Measurements from ENCODE around the gene AGAP2. TPM values are rescaled to one million over a fixed set of nuclear protein-coding genes. Genes with fewer than 3 reads are reported as not detected.

AGAP2 gene
- polyA plus RNA-seq, 3 donors = 0.20 to 3.4 (median 0.65) TPM

DNA sequence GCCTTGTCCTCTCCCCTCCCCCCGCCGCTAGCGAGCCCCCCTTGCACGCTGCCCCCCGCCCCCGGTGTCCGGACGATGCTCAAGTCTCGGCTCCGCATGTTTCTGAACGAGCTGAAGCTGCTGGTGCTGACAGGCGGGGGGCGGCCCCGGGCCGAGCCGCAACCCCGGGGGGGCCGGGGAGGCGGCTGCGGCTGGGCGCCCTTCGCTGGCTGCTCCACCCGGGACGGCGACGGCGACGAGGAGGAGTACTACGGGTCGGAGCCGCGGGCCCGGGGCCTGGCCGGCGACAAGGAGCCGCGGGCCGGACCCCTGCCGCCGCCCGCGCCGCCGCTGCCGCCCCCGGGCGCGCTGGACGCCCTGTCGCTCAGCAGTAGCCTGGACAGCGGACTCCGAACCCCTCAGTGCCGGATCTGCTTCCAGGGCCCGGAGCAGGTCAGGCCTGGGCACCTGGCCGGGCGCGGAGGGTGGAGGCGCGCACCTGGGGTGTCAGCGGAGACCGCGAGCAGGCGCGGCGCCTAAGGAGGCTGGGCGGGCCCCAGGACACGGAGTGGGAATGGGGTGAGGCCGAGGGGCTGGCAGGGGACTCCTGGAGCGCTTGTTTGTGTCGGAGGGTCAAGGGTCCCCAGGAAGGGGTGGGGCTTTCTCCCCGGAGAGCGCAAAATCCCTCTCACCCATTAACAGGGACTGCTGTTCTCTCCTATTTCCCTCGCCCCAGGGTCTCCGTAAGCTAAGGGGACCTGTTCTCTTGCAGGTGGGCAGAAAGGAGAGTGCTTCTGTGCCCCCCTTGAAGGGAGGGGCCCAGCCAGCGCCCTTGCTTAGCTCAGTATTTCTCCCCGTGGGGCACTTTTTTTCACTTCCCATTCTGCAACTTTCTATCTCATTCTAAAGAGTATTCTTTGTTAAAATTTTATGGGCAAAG is 17.2 kb upstream of the AGAP2 start:
- peaks cover 0 to 7% (median 0%) of the 10 kb centered on the region in 7 donors for H3K9me3 Mint-ChIP-seq
- peaks cover 5 to 16% of the 10 kb centered on the region in 2 donors for H3K36me3 Mint-ChIP-seq
- H3K4me3 ChIP-seq (replicated peaks in 1 of 3; ENCODE audit: low read depth in 2 of 3, low read length in 3 of 3) = peak overlapping the region; percentile 63 to 85 (median 82)
- TF ChIP-seq, protein P1, sequence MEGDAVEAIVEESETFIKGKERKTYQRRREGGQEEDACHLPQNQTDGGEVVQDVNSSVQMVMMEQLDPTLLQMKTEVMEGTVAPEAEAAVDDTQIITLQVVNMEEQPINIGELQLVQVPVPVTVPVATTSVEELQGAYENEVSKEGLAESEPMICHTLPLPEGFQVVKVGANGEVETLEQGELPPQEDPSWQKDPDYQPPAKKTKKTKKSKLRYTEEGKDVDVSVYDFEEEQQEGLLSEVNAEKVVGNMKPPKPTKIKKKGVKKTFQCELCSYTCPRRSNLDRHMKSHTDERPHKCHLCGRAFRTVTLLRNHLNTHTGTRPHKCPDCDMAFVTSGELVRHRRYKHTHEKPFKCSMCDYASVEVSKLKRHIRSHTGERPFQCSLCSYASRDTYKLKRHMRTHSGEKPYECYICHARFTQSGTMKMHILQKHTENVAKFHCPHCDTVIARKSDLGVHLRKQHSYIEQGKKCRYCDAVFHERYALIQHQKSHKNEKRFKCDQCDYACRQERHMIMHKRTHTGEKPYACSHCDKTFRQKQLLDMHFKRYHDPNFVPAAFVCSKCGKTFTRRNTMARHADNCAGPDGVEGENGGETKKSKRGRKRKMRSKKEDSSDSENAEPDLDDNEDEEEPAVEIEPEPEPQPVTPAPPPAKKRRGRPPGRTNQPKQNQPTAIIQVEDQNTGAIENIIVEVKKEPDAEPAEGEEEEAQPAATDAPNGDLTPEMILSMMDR (IDR thresholded peaks at IDR 0.05) = no peak
- H3K9ac ChIP-seq (ENCODE audit: insufficient read depth, low read length, poor library complexity, severe bottlenecking) = peak overlapping the region; percentile 61
- peak overlapping the region; percentile 94 for H3K4me2 ChIP-seq (replicated peaks; ENCODE audit: extremely low read depth, low read length, poor library complexity, severe bottlenecking)
- H3K27me3 Mint-ChIP-seq (ENCODE audit: low read depth in 3 of 3) = peaks cover 7 to 13% (median 7%) of the 10 kb centered on the region in 3 donors
- H3K27ac Mint-ChIP-seq = peak overlapping the region in 6 of 7 donors; percentile 5 to 83 (median 56)
- H3K4me3 Mint-ChIP-seq = peak overlapping the region; percentile 85 to 89
- H3K4me1 ChIP-seq (ENCODE audit: control insufficient read depth in 1 of 2, insufficient read depth in 2 of 2, low read length in 2 of 2) = peaks cover 39 to 45% of the 10 kb centered on the region in 2 donors
- peak overlapping the region; percentile 35 for H3K27ac ChIP-seq (ENCODE audit: low read depth in 1 of 2, low read length in 2 of 2)
- peaks cover 0 to 7% of the 10 kb centered on the region in 2 donors for H3K27me3 ChIP-seq (ENCODE audit: control insufficient read depth in 2 of 2, insufficient read depth in 2 of 2, low read length in 2 of 2)
- no peaks in the 10 kb centered on the region for H4K20me1 ChIP-seq (ENCODE audit: insufficient read depth, low read length)
- peaks cover 20% of the 10 kb centered on the region for H3K79me2 ChIP-seq (ENCODE audit: insufficient read depth, low read length)
- under 1% methylated on average over 58 of the region's 76 CpGs for WGBS (ENCODE audit: insufficient coverage)
- DNase-seq = no peak
- H3K4me1 Mint-ChIP-seq = peaks cover 44% of the 10 kb centered on the region
- peak overlapping the region; percentile 77 for H2AFZ ChIP-seq (ENCODE audit: insufficient read depth, low read depth, low read length, poor library complexity, severe bottlenecking)
- intact Hi-C loops (cut with micrococcal nuclease) = loop anchor here in 1 of 2 donors (10.0 kb wide), 1 partner anchor 211 kb away; the partner anchor contains the start of gene DCTN2
- H3K36me3 ChIP-seq (replicated peaks in 1 of 2; ENCODE audit: control insufficient read depth in 1 of 2, insufficient read depth in 2 of 2, low read length in 2 of 2) = peaks cover 6 to 15% of the 10 kb centered on the region in 2 donors
- H3K9me3 ChIP-seq (replicated peaks in 1 of 2; ENCODE audit: control insufficient read depth in 1 of 2, insufficient read depth in 1 of 2, low read length in 2 of 2) = no peaks in the 10 kb centered on the region

DNA sequence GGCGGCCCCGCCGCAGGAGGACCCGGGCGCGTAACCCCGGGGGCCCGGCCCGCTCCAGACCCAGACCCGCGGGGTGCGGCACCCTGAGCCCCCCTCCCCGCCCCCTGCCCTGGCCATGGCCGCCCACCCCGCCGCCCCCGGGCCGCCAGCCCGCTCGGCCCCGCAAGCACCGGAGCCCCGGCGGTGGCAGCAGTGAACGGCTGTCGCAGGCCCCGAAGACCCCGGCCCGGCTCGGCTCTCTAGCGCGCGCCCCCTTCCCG is 16.6 kb upstream of the AGAP2 start:
- intact Hi-C loops (cut with micrococcal nuclease) = loop anchor here in 1 of 2 donors (10.0 kb wide), 1 partner anchor 210 kb away; the partner anchor contains the start of gene DCTN2
- Histone ChIP-seq H3K27me3 (ENCODE audit: control insufficient read depth in 2 of 2, insufficient read depth in 2 of 2, low read length in 2 of 2) (peaks cover 0 to 7% of the 10 kb centered on the region in 2 donors), H3K4me3 (replicated peaks in 1 of 3; ENCODE audit: low read depth in 2 of 3, low read length in 3 of 3) (peak overlapping the region; percentile 36 to 85 (median 82)), H3K9ac (ENCODE audit: insufficient read depth, low read length, poor library complexity, severe bottlenecking) (no peak overlapping the region), H4K20me1 (ENCODE audit: insufficient read depth, low read length) (no peaks in the 10 kb centered on the region), H3K9me3 (replicated peaks in 1 of 2; ENCODE audit: control insufficient read depth in 1 of 2, insufficient read depth in 1 of 2, low read length in 2 of 2) (no peaks in the 10 kb centered on the region), H3K27ac (ENCODE audit: low read depth in 1 of 2, low read length in 2 of 2) (no peak overlapping the region), H2AFZ (ENCODE audit: insufficient read depth, low read depth, low read length, poor library complexity, severe bottlenecking) (no peak overlapping the region), H3K79me2 (ENCODE audit: insufficient read depth, low read length) (peaks cover 26% of the 10 kb centered on the region), H3K4me1 (ENCODE audit: control insufficient read depth in 1 of 2, insufficient read depth in 2 of 2, low read length in 2 of 2) (peaks cover 39 to 45% of the 10 kb centered on the region in 2 donors), H3K4me2 (replicated peaks; ENCODE audit: extremely low read depth, low read length, poor library complexity, severe bottlenecking) (peak overlapping the region; percentile 94), H3K36me3 (replicated peaks in 1 of 2; ENCODE audit: control insufficient read depth in 1 of 2, insufficient read depth in 2 of 2, low read length in 2 of 2) (peaks cover 6 to 20% of the 10 kb centered on the region in 2 donors)
- DNase-seq = no peak
- peaks cover 9 to 22% of the 10 kb centered on the region in 2 donors for H3K36me3 Mint-ChIP-seq
- TF ChIP-seq, protein P1 (IDR thresholded peaks at IDR 0.05) = no peak
- 0% methylated on average over 2 of the region's 34 CpGs for WGBS (ENCODE audit: insufficient coverage)
- no peak overlapping the region for H3K27ac Mint-ChIP-seq
- peaks cover 0 to 7% (median 0%) of the 10 kb centered on the region in 7 donors for H3K9me3 Mint-ChIP-seq
- peaks cover 7 to 13% (median 7%) of the 10 kb centered on the region in 3 donors for H3K27me3 Mint-ChIP-seq (ENCODE audit: low read depth in 3 of 3)
- peak overlapping the region in 1 of 2 donors; percentile 47 for H3K4me3 Mint-ChIP-seq
- peaks cover 44% of the 10 kb centered on the region for H3K4me1 Mint-ChIP-seq

All from CD14-positive monocyte (primary cell).